ENCODE measurements around the gene EPAS1. TPM values are rescaled to one million over a fixed set of nuclear protein-coding genes. Genes with fewer than 3 reads are reported as not detected.

EPAS1 gene
- total and polyA plus RNA-seq, 9 of the 15 experiments (the other 6 are each of a cell fraction or from before 2014, with no cell fraction given): 0.25 to 11.2 (median 4.1) TPM

DNA sequence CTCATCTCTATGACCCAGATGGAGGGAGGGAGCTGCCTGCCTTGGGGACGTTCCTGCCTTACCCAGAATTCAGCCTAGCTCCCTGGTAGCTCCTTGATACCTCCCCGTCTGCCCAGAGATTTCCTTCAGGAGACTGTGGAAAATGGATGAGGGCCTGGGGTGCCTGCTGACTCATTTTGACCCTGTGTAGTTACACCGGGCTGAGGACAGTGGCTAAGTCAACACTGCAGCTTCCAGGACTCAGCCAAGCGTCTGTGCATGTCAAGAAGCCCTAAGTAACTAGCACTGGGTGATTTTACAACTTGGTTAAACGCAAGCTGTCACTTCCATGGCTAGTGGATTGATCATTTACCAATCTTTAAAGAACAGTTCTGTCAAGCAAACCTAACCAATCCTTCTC, 23.3 kb upstream of the EPAS1 start:
- no peak overlapping the region for H3K9ac ChIP-seq (ENCODE audit: insufficient read depth in 1 of 2, low read depth in 2 of 2, low read length in 2 of 2)
- WGBS (ENCODE audit: insufficient coverage, low coverage, missing lambda C conversion rate): 32% methylated on average over 5 of the region's 5 CpGs
- peak; percentile 78 for FAIRE-seq

More for the DNA sequence above, 23.3 kb upstream of the EPAS1 start:
- Histone ChIP-seq H3K4me1 (replicated peaks in 1 of 2; ENCODE audit: control insufficient read depth in 2 of 2, insufficient read depth in 2 of 2, low read length in 2 of 2) (peaks cover 15 to 26% of the 10 kb centered on the region in 2 experiments), H2AFZ (ENCODE audit: low read depth, low read length) (peak overlapping the region; percentile 87), H3K79me2 (ENCODE audit: control insufficient read depth, insufficient read depth, low read length) (no peaks in the 10 kb centered on the region), H4K20me1 (replicated peaks; ENCODE audit: control insufficient read depth, insufficient read depth, low read length) (no peaks in the 10 kb centered on the region), H3K9me1 (ENCODE audit: control insufficient read depth, insufficient read depth, low read length) (no peaks in the 10 kb centered on the region), H3K27me3 (ENCODE audit: control insufficient read depth in 2 of 2, insufficient read depth in 2 of 2, low read length in 2 of 2) (no peaks in the 10 kb centered on the region), H3K27ac (ENCODE audit: extremely low read depth, low read depth, low read length) (no peak overlapping the region), H3K4me2 (ENCODE audit: insufficient read depth, low read length) (no peak overlapping the region), H3K36me3 (ENCODE audit: control insufficient read depth, insufficient read depth, low read length) (no peaks in the 10 kb centered on the region), H3K9me3 (replicated peaks; ENCODE audit: control insufficient read depth, insufficient read depth, low read depth, low read length) (no peaks in the 10 kb centered on the region), H3K4me3 (no peak overlapping the region)
- DNase-seq (ENCODE audit: extremely low read depth in 1 of 4, low spot score in 3 of 4): no peak
- 0 out of 2 replicates have a peak, but pooled peaks have one; percentile 17 for TF ChIP-seq NFIC (IDR thresholded peaks at IDR 0.05)
- TF ChIP-seq ZNF24 (IDR thresholded peaks at IDR 0.05): 0 out of 2 replicates have a peak, but pooled peaks have one; percentile 32
- peak in 1 of 2 experiments; percentile 68 for TF ChIP-seq AFF1 (IDR thresholded peaks at IDR 0.05; ENCODE audit: low read depth in 1 of 2, partially characterized antibody in 2 of 2)
- no peak for TF ChIP-seq KLF13 (tag; IDR thresholded peaks at IDR 0.05; ENCODE audit: borderline replicate concordance, low read depth)
- TF ChIP-seq SIRT6 (IDR thresholded peaks at IDR 0.05; ENCODE audit: low read depth, low read length): no peak
- no peak for ATAC-seq
- POLR2A ChIA-PET: interaction anchor here (1.2 to 2.0 kb wide), 2 partner anchors 15 to 17 kb away, joined by 3 to 8 read pairs; no protein-coding TSS in a partner anchor
- in situ Hi-C loops (cut with MboI) (no loop called here), intact Hi-C loops (cut with micrococcal nuclease) (no loop called here)
- BruUV-seq (replicated peaks): no TSS peak
- CTCF ChIA-PET (ENCODE audit: low intra/inter-chr PET ratio): no interaction called here
